BJ (cell line): ENCODE measurements around the gene CPHXL. TPM values are rescaled to one million over a fixed set of nuclear protein-coding genes. Genes with fewer than 3 reads are reported as not detected.

ENCODE experiments used
- CTCF ChIA-PET: fragments of 350-600 bp; formaldehyde crosslinking; extraction: SDS; loops from one replicate; lab custom pipeline; 2021; ENCODE audit warnings: antibody characterized with exemption, inconsistent platforms; lab: Yijun Ruan, JAX
- POLR2A ChIA-PET: fragments of 300-600 bp; sonication (Branson Sonifier 250); formaldehyde crosslinking; extraction: SDS; loops from one replicate; lab custom pipeline; 2021; ENCODE audit warnings: antibody characterized with exemption; lab: Charles Lee
- DNase-seq: peaks from one replicate; pipeline ENCODE4 v3.0.0-alpha.2; 2011; ENCODE audit warnings: low read depth
- H3K27me3 ChIP-seq: 2 replicates; pipeline ENCODE4 v1.6.0; 2011; ENCODE audit warnings: low read length; ENCODE audit not compliant: control insufficient read depth, insufficient read depth
- H3K36me3 ChIP-seq: 2 replicates; pipeline ENCODE4 v1.5.1; 2011; ENCODE audit warnings: low read length; ENCODE audit not compliant: control insufficient read depth, insufficient read depth
- H3K4me3 ChIP-seq: 2 replicates; pipeline ENCODE4 v1.5.1; 2011; ENCODE audit warnings: low read depth, mild to moderate bottlenecking, control low read depth, low read length
- CTCF ChIP-seq: IDR thresholded peaks from 2 replicates; pipeline ENCODE4 v1.5.1; 2011; ENCODE audit warnings: low read depth, mild to moderate bottlenecking, control low read depth, inconsistent platforms, low read length, moderate library complexity; ENCODE audit not compliant: insufficient read depth
- polyA minus RNA-seq: library from RNA; depleted of rRNA, polyadenylated mRNA; stranded (reverse); fragments of >200 nt; gene quantifications from 2 replicates; pipeline ENCODE4 v1.2.3, GENCODE V29; 2011; rRNA and poly(A)+ RNA removed
- polyA plus RNA-seq: library from polyadenylated mRNA; depleted of rRNA; stranded (reverse); fragments of >200 nt; gene quantifications from 2 replicates; pipeline ENCODE4 v1.2.3, GENCODE V29; 2011; rRNA removed

Gene CPHXL
- polyA plus RNA-seq (not detected in 2 replicates), polyA minus RNA-seq (not detected in 2 replicates)

- CTCF ChIA-PET: no interaction called here
Observed at GRCh38 chr16:75726390-75726789, at the start of gene CPHXL. TSS of gene CPHXL (minus strand) at chr16:75726490. CDS start at chr16:75726442, 48 bp downstream.

GRCh38 chr16:75774197-75774596, 47.9 kb upstream of the CPHXL start:
- ChIA-PET CTCF (no interaction called here), POLR2A (no interaction called here)
- no peak for TF ChIP-seq CTCF
- DNase-seq: no peak
- Histone ChIP-seq H3K4me3 (no peak overlapping the region), H3K27me3 (no peaks in the 10 kb centered on the region), H3K36me3 (no peaks in the 10 kb centered on the region)

More at GRCh38 chr16:75726390-75726789, at the start of gene CPHXL:
- no peak for TF ChIP-seq CTCF
- Histone ChIP-seq H3K4me3 (no peak within 1 kb of the TSS), H3K36me3 (no peaks in the 10 kb centered on the region), H3K27me3 (no peaks in the 10 kb centered on the region; the same call in 1 of the 2 replicates)
- DNase-seq: no peak
- POLR2A ChIA-PET: no interaction called here

DNA sequence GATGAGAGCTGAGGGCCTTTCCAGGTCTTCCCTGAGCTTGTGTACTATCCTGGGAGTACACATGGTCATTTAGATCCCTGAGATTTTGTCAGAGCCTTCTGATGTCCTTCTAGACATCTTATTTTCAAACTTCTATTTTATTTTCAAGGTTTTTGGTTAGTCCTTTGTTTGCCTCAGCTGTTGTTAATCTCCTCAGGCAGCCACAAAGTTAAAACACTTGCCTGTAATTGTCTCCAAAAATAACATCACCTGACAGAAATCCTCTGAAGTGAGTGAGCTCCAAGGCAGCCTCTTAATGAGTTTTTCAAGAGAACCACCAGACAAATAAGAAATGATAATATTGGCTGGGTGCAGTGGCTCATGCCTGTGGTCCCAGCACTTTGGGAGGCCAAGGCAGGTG, 43.8 kb upstream of the CPHXL start:
- ChIA-PET POLR2A (no interaction called here), CTCF (interaction anchor here (0.9 to 1.1 kb wide), 2 partner anchors 19 to 114 kb away, joined by 3 read pairs; no protein-coding TSS in a partner anchor)
- H3K36me3 ChIP-seq: no peaks in the 10 kb centered on the region
- no peak for TF ChIP-seq CTCF
- H3K4me3 ChIP-seq: no peak overlapping the region
- no peaks in the 10 kb centered on the region for H3K27me3 ChIP-seq
- DNase-seq: no peak

GRCh38 chr16:75764154-75764768, 38.0 kb upstream of the CPHXL start:
- DNase-seq: no peak
- Histone ChIP-seq H3K36me3 (no peaks in the 10 kb centered on the region), H3K27me3 (no peaks in the 10 kb centered on the region), H3K4me3 (no peak overlapping the region)
- ChIA-PET POLR2A (interaction anchor here (0.5 kb wide), 2 partner anchors 61 to 114 kb away, joined by 3 to 9 read pairs; no protein-coding TSS in a partner anchor), CTCF (interaction anchor here (0.6 to 2.9 kb wide), 22 partner anchors 10 to 565 kb away, joined by 3 to 27 read pairs (median 4); partner anchors contain the start of genes ADAT1 and TMEM170A)
- TF ChIP-seq CTCF: peak; percentile 80

DNA sequence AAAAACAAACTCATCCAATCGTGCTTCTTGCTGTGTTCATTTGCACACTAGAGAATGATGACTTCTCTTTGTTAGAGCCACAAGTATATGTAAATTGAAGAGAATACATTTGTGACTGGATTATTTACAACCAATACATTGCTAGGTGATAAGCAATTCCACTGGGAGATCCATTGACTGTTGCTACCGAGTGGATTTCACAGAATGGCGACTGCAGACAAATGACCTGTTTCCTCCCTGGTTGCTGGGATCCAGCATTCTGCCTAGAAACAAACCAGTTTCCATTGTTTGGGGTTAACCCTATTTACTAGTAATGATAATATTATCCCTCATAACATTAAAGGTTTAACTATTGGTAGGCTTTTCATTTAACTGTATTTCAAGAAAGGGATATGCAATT, 36.9 kb upstream of the CPHXL start:
- Histone ChIP-seq H3K36me3 (no peaks in the 10 kb centered on the region), H3K4me3 (no peak overlapping the region), H3K27me3 (no peaks in the 10 kb centered on the region)
- ChIA-PET POLR2A (no interaction called here), CTCF (interaction anchor here (0.9 to 2.9 kb wide), 14 partner anchors 108 to 564 kb away, joined by 3 to 27 read pairs (median 4); partner anchors contain the start of genes ADAT1 and TMEM170A)
- TF ChIP-seq CTCF: no peak
- no peak for DNase-seq
